Measurements from ENCODE around the gene MPPE1. TPM values are rescaled to one million over a fixed set of nuclear protein-coding genes. Genes with fewer than 3 reads are reported as not detected.

MPPE1 gene
- total and polyA plus RNA-seq, 2 of the 4 experiments (the other 2 are of a cell fraction) = 13.8 to 19.9 TPM

DNA sequence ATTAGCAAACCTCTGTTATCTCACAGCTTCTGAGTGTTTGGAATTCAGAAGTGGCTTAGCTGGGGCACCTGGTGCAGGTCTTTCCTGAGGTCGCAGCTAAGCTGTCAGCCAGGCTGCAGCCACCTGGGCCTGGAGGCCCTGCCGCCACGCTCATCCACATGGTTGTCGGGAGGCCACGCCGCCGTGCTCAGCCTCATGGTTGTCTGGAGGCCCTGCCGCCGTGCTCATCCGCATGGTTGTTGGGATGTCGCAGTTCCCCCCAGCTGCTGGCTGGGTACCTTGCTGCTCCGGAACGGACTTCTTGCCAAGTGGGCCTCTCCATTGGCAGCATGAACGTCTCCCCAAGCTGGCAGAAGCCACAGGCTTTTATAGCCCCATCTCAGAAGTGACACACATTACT lies 24.3 kb upstream of the MPPE1 start:
- ATAC-seq (ENCODE audit: low read depth) (no peak), DNase-seq (no peak)
- Histone ChIP-seq H2AK5ac (ENCODE audit: low read depth, low read length) (no peak overlapping the region), H3K79me1 (ENCODE audit: low read depth in 1 of 2, low read length in 2 of 2) (no peaks in the 10 kb centered on the region), H3K9ac (ENCODE audit: low read depth, low read length) (no peak overlapping the region), H3K4ac (ENCODE audit: low read depth, low read length) (no peak overlapping the region), H3K56ac (ENCODE audit: extremely low read depth, insufficient read depth, low read length) (no peak overlapping the region), H3K4me1 (ENCODE audit: control insufficient read depth, insufficient read depth, low read length) (peaks cover 2% of the 10 kb centered on the region; the same call in 1 of the 2 replicates), H4K8ac (ENCODE audit: low read depth in 2 of 2, low read length in 2 of 2) (no peak overlapping the region), H4K20me1 (ENCODE audit: insufficient read depth, low read length) (no peaks in the 10 kb centered on the region), H2AFZ (replicated peaks; ENCODE audit: low read length, poor library complexity) (no peak overlapping the region), H2AK9ac (replicated peaks; ENCODE audit: low read depth, low read length, poor library complexity) (no peak overlapping the region), H4K5ac (ENCODE audit: low read depth, low read length) (no peak overlapping the region), H3K27ac (ENCODE audit: insufficient read depth, low read length) (no peak overlapping the region), H3K4me3 (ENCODE audit: insufficient read depth, low read depth, low read length) (no peak overlapping the region), H3K4me2 (ENCODE audit: low read depth, low read length) (no peak overlapping the region), H3K23ac (ENCODE audit: low read depth, low read length) (no peak overlapping the region), H3K36me3 (ENCODE audit: control insufficient read depth, insufficient read depth, low read length) (no peaks in the 10 kb centered on the region), H3K14ac (replicated peaks; ENCODE audit: low read depth, low read length) (no peak overlapping the region), H2BK20ac (ENCODE audit: low read depth, low read length) (no peak overlapping the region), H2BK120ac (ENCODE audit: low read depth, low read length) (no peak overlapping the region), H2BK15ac (ENCODE audit: low read depth, low read length) (no peak overlapping the region), H3K18ac (ENCODE audit: low read depth, low read length) (no peak overlapping the region), H2BK5ac (ENCODE audit: low read depth, low read length, poor library complexity, severe bottlenecking) (no peak overlapping the region), H3K9me3 (ENCODE audit: control insufficient read depth, insufficient read depth, low read length) (no peaks in the 10 kb centered on the region), H3K27me3 (ENCODE audit: control insufficient read depth, insufficient read depth, low read length) (peaks cover 13% of the 10 kb centered on the region), H4K91ac (ENCODE audit: insufficient read depth, low read depth, low read length) (no peak overlapping the region), H3K9me1 (ENCODE audit: insufficient read depth, low read length) (no peaks in the 10 kb centered on the region)
- 97% methylated on average over 11 of the region's 14 CpGs; no CpG with 5 or more reads in 1 of the 2 experiments for WGBS, 2 experiments (ENCODE audit: extremely low coverage in 2 of 2, insufficient read length in 1 of 2)
- no peak for TF ChIP-seq SMC3 (IDR thresholded peaks at IDR 0.05; ENCODE audit: low read depth, low read length)
- TF ChIP-seq RAD21 (IDR thresholded peaks at IDR 0.05; ENCODE audit: low read length) = no peak
- no peak for TF ChIP-seq POLR2A (IDR thresholded peaks at IDR 0.05; ENCODE audit: low read depth, low read length)
- no peak for TF ChIP-seq RCOR1 (IDR thresholded peaks at IDR 0.05; ENCODE audit: insufficient replicate concordance, low read length)
- no peak for TF ChIP-seq FOS (IDR thresholded peaks at IDR 0.05; ENCODE audit: low read depth, low read length)
- TF ChIP-seq, protein P1, sequence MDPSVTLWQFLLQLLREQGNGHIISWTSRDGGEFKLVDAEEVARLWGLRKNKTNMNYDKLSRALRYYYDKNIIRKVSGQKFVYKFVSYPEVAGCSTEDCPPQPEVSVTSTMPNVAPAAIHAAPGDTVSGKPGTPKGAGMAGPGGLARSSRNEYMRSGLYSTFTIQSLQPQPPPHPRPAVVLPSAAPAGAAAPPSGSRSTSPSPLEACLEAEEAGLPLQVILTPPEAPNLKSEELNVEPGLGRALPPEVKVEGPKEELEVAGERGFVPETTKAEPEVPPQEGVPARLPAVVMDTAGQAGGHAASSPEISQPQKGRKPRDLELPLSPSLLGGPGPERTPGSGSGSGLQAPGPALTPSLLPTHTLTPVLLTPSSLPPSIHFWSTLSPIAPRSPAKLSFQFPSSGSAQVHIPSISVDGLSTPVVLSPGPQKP (IDR thresholded peaks at IDR 0.05; ENCODE audit: borderline replicate concordance, low read depth, low read length) = no peak
- TF ChIP-seq CHD1 (IDR thresholded peaks at IDR 0.05; ENCODE audit: low read depth, low read length) = no peak
- TF ChIP-seq, protein P2, sequence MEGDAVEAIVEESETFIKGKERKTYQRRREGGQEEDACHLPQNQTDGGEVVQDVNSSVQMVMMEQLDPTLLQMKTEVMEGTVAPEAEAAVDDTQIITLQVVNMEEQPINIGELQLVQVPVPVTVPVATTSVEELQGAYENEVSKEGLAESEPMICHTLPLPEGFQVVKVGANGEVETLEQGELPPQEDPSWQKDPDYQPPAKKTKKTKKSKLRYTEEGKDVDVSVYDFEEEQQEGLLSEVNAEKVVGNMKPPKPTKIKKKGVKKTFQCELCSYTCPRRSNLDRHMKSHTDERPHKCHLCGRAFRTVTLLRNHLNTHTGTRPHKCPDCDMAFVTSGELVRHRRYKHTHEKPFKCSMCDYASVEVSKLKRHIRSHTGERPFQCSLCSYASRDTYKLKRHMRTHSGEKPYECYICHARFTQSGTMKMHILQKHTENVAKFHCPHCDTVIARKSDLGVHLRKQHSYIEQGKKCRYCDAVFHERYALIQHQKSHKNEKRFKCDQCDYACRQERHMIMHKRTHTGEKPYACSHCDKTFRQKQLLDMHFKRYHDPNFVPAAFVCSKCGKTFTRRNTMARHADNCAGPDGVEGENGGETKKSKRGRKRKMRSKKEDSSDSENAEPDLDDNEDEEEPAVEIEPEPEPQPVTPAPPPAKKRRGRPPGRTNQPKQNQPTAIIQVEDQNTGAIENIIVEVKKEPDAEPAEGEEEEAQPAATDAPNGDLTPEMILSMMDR (conservative IDR thresholded peaks at IDR 0.05; ENCODE audit: low read depth, low read length) = no peak
- no peak for TF ChIP-seq MAZ (IDR thresholded peaks at IDR 0.05; ENCODE audit: borderline replicate concordance, low read depth, low read length)
- no peak for TF ChIP-seq NFE2L2 (IDR thresholded peaks at IDR 0.05; ENCODE audit: low read depth, low read length)
- TF ChIP-seq MXI1 (IDR thresholded peaks at IDR 0.05; ENCODE audit: borderline replicate concordance, low read depth, low read length) = no peak
- TF ChIP-seq, protein P3, sequence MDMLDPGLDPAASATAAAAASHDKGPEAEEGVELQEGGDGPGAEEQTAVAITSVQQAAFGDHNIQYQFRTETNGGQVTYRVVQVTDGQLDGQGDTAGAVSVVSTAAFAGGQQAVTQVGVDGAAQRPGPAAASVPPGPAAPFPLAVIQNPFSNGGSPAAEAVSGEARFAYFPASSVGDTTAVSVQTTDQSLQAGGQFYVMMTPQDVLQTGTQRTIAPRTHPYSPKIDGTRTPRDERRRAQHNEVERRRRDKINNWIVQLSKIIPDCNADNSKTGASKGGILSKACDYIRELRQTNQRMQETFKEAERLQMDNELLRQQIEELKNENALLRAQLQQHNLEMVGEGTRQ (IDR thresholded peaks at IDR 0.05; ENCODE audit: low read depth, low read length) = no peak
- intact Hi-C loops (cut with micrococcal nuclease) = loop anchor here (10.0 kb wide), 1 partner anchor 302 kb away; no protein-coding TSS in a partner anchor
- no TSS peak for BruUV-seq (replicated peaks)
- ChIA-PET POLR2A (ENCODE audit: unreplicated experiment) (no interaction called here), CTCF (interaction anchor here (1.8 kb wide), 1 partner anchor 63 kb away, joined by 8 read pairs; no protein-coding TSS in a partner anchor)
- in situ Hi-C loops (cut with MboI; ENCODE audit: low sequenced_read_pairs) = no loop called here
- dilution Hi-C loops (cut with HindIII; ENCODE audit: low sequenced_read_pairs, unreplicated experiment) = no loop called here

Data from IMR-90 (cell line).